ENCODE results near the gene IL15RA. TPM values are rescaled to one million over a fixed set of nuclear protein-coding genes. Genes with fewer than 3 reads are reported as not detected.
A peak's percentile ranks its signal among the peaks of the same experiment; 100 is the strongest.
"Not testable (repeated sequence)": the region's sequence is repeated elsewhere in the genome, so short reads cannot be mapped to it uniquely, and the experiment has no call there.

IL15RA gene
- total RNA-seq, 1 donor from 2014 or later, result 24.4 TPM

DNA sequence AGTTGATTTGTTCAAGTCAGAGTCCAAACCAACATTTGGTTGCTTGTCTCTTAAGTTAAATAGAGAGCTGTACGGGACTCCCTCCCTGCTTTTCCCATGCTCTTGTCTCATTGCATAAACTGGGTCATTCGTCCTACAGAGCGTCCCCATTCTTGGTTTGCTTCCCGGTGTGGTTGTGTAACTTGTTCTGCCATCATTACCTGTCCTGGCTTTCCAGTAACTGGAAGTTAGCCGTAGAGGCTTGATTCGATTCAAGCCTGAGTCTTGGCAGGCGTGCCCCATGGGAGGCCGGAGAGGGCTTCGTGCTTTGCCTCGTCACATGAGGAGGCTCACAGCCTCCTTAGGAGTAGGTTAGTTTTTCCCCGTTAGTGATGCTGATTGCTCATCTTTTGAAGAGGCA is 47.1 kb downstream of the IL15RA start:
- Mint-ChIP-seq H3K36me3 (ENCODE audit: low read depth) (peaks cover 36% of the 10 kb centered on the region), H3K4me1 (no peaks in the 10 kb centered on the region), H3K27ac (no peak overlapping the region)

DNA sequence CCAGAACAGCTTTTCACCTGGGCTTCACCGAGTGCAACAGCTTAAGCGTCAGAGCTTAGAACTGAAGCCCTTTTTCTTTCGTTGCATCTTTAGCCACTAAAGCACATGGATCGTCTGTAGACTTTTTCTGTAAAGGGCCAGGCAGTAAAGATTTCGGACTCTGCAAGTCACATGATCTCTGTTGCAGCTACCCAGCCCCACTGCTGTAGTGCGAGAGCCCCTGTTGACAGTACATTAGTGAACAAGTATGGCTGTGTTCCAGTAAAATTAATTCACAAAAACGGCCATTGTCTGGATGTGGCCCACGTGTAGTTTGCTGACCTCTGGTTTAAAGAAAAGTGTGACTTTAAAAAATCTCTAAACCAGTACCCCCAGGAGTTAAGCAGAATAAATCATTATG is 47.9 kb downstream of the IL15RA start:
- Mint-ChIP-seq H3K27me3 (no peaks in the 10 kb centered on the region), H3K36me3 (ENCODE audit: low read depth) (peaks cover 43% of the 10 kb centered on the region), H3K4me3 (no peak overlapping the region), H3K9me3 (no peaks in the 10 kb centered on the region), H3K27ac (no peak overlapping the region), H3K4me1 (no peaks in the 10 kb centered on the region)
- DNase-seq, result no peak
- intact Hi-C loops (cut with micrococcal nuclease), result no loop called here

More for the DNA sequence above, 47.1 kb downstream of the IL15RA start:
- H3K9me3 Mint-ChIP-seq, result no peaks in the 10 kb centered on the region
- DNase-seq, result no peak
- no peaks in the 10 kb centered on the region for H3K27me3 Mint-ChIP-seq
- no peak overlapping the region for H3K4me3 Mint-ChIP-seq
- intact Hi-C loops (cut with micrococcal nuclease), result no loop called here

DNA sequence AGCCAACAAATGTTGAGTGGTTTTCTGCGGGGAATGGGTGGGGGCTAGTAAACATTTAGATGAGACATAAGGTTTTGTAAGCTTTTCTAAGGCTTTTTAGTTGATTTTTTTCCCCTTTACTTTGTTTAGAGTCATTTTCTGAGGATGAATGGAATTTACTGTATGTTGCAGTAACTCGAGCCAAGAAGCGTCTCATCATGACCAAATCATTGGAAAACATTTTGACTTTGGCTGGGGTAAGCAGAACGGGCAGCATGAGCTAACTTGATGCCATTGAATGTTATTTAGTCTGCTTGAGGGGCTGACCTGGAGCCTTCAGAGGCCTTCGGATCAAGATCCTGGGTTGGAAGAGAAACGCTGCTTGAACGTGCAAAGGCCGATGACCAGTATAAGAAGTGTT is 50.0 kb downstream of the IL15RA start:
- Mint-ChIP-seq H3K9me3 (no peaks in the 10 kb centered on the region), H3K27ac (no peak overlapping the region), H3K4me1 (no peaks in the 10 kb centered on the region), H3K36me3 (ENCODE audit: low read depth) (peaks cover 50% of the 10 kb centered on the region), H3K27me3 (no peaks in the 10 kb centered on the region), H3K4me3 (no peak overlapping the region)
- intact Hi-C loops (cut with micrococcal nuclease), result no loop called here
- no peak for DNase-seq

DNA sequence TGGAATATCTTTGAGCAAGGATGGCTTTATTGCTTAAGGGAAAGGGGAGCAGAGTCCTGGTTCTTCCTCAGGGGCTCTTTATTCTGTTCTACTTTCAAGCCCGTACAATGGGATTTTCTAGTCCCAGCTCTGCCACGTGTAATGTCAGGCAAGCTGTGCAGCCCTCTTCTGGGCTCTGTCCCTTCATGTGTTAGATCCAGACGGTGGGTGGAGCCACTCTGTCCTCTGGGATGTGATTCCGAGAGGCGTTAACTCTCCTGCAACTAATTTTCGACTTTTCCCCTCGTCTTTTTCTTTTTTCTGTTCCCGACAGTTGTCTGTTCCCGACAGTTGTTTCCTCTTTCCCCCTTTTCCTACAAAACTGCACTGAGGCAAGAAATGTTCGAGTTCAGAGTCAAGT is 52.5 kb downstream of the IL15RA start:
- H3K4me1 Mint-ChIP-seq, result peaks cover 3% of the 10 kb centered on the region

DNA sequence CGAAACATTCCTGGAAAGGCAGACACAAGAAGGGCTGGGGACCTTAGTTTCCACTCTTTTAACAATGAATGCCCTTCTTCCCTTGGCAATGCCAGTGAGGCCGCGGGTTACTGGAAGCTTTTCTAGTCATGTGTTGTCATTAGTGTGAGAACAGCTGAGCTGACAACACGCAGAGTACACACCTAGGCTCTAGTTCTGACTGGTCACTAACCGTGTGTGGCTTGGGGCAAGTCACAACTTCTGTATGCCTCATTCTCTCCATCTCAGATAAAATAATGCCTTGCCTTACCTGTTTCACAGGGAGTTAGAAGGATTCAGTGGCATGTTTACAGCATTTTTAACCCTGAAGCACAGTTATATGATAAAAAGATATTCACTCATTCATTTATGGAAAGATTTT is 55.6 kb downstream of the IL15RA start:
- no peaks in the 10 kb centered on the region for H3K27me3 Mint-ChIP-seq
- H3K27ac Mint-ChIP-seq, result no peak overlapping the region
- H3K36me3 Mint-ChIP-seq (ENCODE audit: low read depth), result peaks cover 64% of the 10 kb centered on the region
- no peak for DNase-seq
- H3K4me3 Mint-ChIP-seq, result no peak overlapping the region
- H3K9me3 Mint-ChIP-seq, result no peaks in the 10 kb centered on the region
- H3K4me1 Mint-ChIP-seq, result peaks cover 3% of the 10 kb centered on the region
- intact Hi-C loops (cut with micrococcal nuclease), result no loop called here

More for the DNA sequence above, 52.5 kb downstream of the IL15RA start:
- Mint-ChIP-seq H3K9me3 (no peaks in the 10 kb centered on the region), H3K4me3 (no peak overlapping the region), H3K27ac (no peak overlapping the region), H3K27me3 (no peaks in the 10 kb centered on the region), H3K36me3 (ENCODE audit: low read depth) (peaks cover 65% of the 10 kb centered on the region)
- no peak for DNase-seq
- intact Hi-C loops (cut with micrococcal nuclease), result no loop called here

DNA sequence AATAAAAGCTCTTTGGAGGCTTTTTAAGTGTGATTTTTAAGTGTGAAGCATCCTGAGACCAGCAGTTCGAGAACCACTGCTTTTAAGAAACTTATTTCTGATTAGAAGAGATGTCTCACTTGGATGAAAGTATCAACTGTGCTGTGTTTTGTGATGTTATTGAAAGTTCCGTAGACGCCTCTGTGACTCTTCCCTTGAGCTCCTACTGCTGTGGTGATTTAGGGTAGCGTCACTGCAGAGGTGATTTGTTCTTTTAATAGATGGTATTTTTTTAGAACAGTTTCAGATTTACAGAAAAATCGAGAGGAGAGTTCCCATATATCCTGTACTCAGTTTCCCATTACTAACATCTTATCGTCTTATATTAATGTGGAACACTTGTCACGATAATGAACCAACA is 57.8 kb downstream of the IL15RA start:
- Mint-ChIP-seq H3K27ac (no peak overlapping the region), H3K9me3 (no peaks in the 10 kb centered on the region), H3K36me3 (ENCODE audit: low read depth) (peaks cover 66% of the 10 kb centered on the region), H3K27me3 (no peaks in the 10 kb centered on the region), H3K4me3 (no peak overlapping the region), H3K4me1 (peaks cover 3% of the 10 kb centered on the region)
- DNase-seq, result no peak
- intact Hi-C loops (cut with micrococcal nuclease), result no loop called here

DNA sequence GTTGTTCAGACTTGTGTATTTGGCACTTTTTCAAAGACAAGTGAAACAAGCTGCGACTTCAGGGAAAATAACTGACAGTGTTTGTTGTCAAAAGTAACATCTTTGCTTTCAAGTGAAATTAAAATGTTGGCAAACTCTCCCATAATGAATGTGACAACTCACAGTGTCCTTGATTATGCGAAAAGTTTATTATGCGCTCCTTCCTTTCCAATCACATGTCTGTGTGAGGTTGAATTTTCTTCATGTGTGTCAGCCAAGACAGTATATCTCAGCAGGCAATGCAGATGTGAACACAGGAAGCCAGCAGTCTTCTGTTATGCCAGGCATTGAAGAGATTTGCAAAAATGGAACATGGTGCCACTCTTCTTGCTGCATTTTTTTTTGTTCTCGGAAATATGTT is 58.6 kb downstream of the IL15RA start:
- H3K27ac Mint-ChIP-seq, result no peak overlapping the region
- H3K27me3 Mint-ChIP-seq, result no peaks in the 10 kb centered on the region
- no peak for DNase-seq
- H3K4me1 Mint-ChIP-seq, result peaks cover 3% of the 10 kb centered on the region
- H3K9me3 Mint-ChIP-seq, result no peaks in the 10 kb centered on the region
- H3K4me3 Mint-ChIP-seq, result no peak overlapping the region
- H3K36me3 Mint-ChIP-seq (ENCODE audit: low read depth), result peaks cover 65% of the 10 kb centered on the region
- intact Hi-C loops (cut with micrococcal nuclease), result no loop called here

DNA sequence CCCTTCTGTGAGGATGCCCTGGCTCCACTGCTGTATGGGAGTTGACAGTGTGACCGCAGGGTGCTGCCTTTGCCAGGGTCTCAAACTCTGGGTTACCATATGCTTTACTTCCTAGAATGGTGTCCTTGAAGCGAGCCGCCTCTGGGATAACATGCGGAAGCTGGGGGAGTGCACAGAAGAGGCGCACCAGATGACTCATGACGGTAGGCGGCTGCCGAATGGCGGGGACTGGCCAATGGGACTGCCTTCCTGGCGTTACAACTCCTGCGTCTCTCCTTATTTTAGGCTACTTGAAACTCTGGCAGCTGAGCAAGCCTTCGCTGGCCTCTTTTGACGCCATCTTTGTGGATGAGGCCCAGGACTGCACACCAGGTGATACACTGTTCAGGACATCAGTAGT is 60.0 kb downstream of the IL15RA start:
- no peak overlapping the region for H3K4me3 Mint-ChIP-seq
- no peak overlapping the region for H3K27ac Mint-ChIP-seq
- no peaks in the 10 kb centered on the region for H3K27me3 Mint-ChIP-seq
- DNase-seq, result no peak
- intact Hi-C loops (cut with micrococcal nuclease), result no loop called here
- no peaks in the 10 kb centered on the region for H3K9me3 Mint-ChIP-seq
- peaks cover 3% of the 10 kb centered on the region for H3K4me1 Mint-ChIP-seq
- H3K36me3 Mint-ChIP-seq (ENCODE audit: low read depth), result peaks cover 69% of the 10 kb centered on the region

DNA sequence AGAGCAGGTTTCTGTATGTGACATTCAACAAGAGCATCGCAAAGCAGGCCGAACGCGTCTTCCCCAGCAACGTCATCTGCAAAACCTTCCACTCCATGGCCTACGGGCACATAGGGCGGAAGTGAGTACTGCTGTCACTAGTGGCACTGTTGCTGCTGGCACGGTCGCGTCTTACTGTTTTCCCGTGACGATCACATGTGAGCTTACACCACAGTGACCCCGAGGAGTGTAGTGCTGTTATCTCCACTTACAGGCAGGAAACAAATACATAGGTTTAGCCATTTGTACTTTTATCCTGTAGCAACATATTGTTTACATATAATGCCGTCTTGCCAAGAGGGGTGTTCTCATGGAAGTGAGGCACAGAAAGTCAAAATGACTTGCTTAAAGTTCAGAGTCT is 61.9 kb downstream of the IL15RA start:
- no peak overlapping the region for H3K4me3 Mint-ChIP-seq
- H3K27ac Mint-ChIP-seq, result no peak overlapping the region

DNA sequence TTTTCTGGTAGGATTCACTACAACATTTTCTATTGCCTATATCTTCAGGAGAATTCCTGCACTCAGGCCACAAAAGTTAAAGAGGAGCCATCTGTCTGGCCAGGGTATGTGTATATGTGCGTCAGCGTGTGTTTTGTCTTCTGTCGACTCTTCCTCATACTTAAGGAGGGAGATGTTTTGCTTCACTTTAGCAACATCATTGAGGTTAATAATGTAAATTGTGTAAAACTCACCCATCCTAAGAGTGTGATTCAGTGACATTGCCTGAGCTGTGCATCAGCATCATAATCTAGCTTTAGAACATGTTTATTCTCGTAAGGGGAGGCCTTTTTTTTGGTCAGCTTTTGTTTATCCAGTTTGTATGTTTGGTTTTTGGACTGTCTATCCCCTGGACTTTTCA is 63.6 kb downstream of the IL15RA start:
- H3K27ac Mint-ChIP-seq, result no peak overlapping the region
- H3K36me3 Mint-ChIP-seq (ENCODE audit: low read depth), result peaks cover 66% of the 10 kb centered on the region
- no peak for DNase-seq
- H3K4me3 Mint-ChIP-seq, result no peak overlapping the region
- intact Hi-C loops (cut with micrococcal nuclease), result no loop called here
- H3K4me1 Mint-ChIP-seq, result peaks cover 3% of the 10 kb centered on the region
- H3K9me3 Mint-ChIP-seq, result no peaks in the 10 kb centered on the region
- H3K27me3 Mint-ChIP-seq, result no peaks in the 10 kb centered on the region

More for the DNA sequence above, 61.9 kb downstream of the IL15RA start:
- no peaks in the 10 kb centered on the region for H3K9me3 Mint-ChIP-seq
- H3K36me3 Mint-ChIP-seq (ENCODE audit: low read depth), result peaks cover 65% of the 10 kb centered on the region
- intact Hi-C loops (cut with micrococcal nuclease), result no loop called here
- H3K27me3 Mint-ChIP-seq, result no peaks in the 10 kb centered on the region
- peaks cover 3% of the 10 kb centered on the region for H3K4me1 Mint-ChIP-seq
- no peak for DNase-seq

DNA sequence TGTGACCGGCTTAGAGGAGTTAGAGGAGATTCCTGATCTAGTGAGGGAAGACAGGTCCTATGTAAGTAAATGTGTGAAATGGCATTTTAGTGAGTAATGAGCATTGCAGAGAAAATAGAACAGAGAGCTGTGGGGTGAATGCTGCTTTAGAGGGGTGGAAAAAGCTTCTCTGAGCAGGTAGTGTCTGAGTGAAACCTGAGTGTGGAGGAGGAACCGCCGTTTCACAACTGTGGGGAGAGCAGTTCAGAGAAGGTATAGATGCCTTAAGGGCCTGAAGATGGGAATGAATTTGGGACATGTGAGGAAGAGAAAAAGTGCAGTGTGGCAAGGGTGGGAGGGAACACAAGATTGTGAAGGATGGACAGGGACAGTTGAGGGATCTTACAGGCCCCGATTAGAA is 65.7 kb downstream of the IL15RA start:
- Mint-ChIP-seq H3K4me3 (no peak overlapping the region), H3K4me1 (peaks cover 4% of the 10 kb centered on the region), H3K9me3 (no peaks in the 10 kb centered on the region), H3K36me3 (ENCODE audit: low read depth) (peaks cover 67% of the 10 kb centered on the region), H3K27ac (peak overlapping the region; percentile 31), H3K27me3 (no peaks in the 10 kb centered on the region)
- DNase-seq, result no peak
- intact Hi-C loops (cut with micrococcal nuclease), result no loop called here

DNA sequence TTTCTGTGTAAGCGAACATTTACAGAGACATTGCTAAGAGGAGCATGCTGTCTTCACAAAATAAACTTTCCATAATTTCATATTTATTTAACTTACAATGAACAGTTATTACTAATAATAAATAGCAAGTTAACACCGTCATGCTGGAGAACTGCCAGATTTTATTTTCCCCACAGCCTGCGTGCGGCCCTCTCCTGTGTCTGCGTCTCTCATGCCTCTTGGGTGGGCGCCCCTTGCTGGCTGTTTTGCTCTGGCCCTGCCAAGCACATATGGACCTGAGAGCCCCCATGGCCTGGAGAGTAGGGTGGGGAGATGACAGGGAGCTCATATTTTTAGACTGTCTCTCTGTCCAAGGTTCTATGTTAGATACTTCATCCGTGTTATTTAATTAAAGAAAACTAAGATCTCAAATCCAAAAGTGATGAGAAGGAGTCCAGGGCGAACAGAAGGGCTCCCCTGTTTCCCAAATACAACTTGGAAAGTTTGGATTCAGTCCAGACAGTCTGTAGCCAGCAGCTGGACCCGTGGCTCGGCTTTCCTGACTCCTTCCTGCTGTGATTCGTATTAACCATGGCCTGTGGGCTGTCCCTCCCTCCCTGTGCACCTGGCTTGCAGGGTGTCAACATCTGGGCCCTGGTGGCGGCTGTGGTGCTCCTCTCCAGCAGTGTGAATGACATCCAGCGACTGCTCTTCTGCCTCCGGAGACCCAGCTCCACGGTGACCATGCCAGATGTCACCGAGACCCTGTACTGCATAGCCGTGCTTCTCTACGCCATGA is 66.8 kb downstream of the IL15RA start:
- Mint-ChIP-seq H3K36me3 (ENCODE audit: low read depth) (peaks cover 64% of the 10 kb centered on the region), H3K27me3 (no peaks in the 10 kb centered on the region), H3K4me3 (no peak overlapping the region), H3K4me1 (peaks cover 7% of the 10 kb centered on the region), H3K9me3 (no peaks in the 10 kb centered on the region), H3K27ac (peak overlapping the region; percentile 43)
- intact Hi-C loops (cut with micrococcal nuclease), result no loop called here
- DNase-seq, result no peak

DNA sequence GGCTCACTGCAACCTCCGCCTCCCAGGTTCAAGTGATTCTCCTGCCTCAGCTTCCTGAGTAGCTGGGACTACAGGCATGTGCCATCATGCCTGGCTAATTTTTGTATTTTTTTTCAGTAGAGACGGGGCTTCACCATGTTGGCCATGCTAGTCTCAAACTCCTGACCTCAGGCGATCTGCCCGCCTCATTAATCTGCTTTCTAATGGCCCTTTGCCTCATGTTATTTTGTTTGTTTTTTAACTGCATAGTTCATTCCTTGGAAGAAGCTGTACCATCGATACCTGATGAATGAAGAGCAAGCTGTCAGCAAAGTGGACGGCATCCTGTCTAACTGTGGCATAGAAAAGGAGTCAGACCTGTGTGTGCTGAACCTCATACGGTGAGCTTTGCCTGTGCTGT is 68.7 kb downstream of the IL15RA start:
- H3K9me3 Mint-ChIP-seq; intact Hi-C loops (cut with micrococcal nuclease); H3K4me3 Mint-ChIP-seq; DNase-seq; H3K27me3 Mint-ChIP-seq; H3K27ac Mint-ChIP-seq: not testable (repeated sequence)
- Mint-ChIP-seq H3K36me3 (ENCODE audit: low read depth) (peaks cover 63% of the 10 kb centered on the region), H3K4me1 (peaks cover 13% of the 10 kb centered on the region)

DNA sequence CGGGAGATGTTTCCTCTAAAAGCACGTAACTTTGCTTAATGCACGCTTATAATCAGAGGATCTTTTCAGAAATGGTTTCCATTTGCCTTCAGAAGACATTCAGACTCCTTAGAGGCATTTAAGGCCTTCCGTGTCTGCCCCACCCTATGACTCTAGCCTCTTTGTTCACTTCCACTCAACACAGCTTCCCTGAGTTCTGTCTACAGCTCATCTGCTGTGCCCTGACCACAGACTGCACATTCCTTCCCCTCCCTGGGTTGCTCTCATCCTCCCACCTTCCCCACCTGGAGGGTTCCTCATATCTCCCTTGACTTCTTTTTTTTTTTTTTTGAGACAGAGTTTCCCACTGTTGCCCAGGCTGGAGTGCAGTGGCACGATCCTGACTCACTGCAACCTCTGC is 70.7 kb downstream of the IL15RA start:
- Mint-ChIP-seq H3K36me3 (ENCODE audit: low read depth) (peaks cover 65% of the 10 kb centered on the region), H3K27me3 (no peaks in the 10 kb centered on the region), H3K4me3 (no peak overlapping the region), H3K4me1 (peaks cover 14% of the 10 kb centered on the region), H3K27ac (no peak overlapping the region), H3K9me3 (no peaks in the 10 kb centered on the region)
- DNase-seq, result no peak
- intact Hi-C loops (cut with micrococcal nuclease), result no loop called here
